ENCODE data around the gene TMC5.

Gene TMC5

GRCh38 chr16:19507867-19508266 lies 90.2 kb downstream of the TMC5 start:
- DNase-seq (ENCODE audit: low read depth) = no peak

- DNase-seq (ENCODE audit: low read depth) = no peak
These were observed 94.6 kb downstream of the TMC5 start for GRCh38 chr16:19512297-19512696.

DNA sequence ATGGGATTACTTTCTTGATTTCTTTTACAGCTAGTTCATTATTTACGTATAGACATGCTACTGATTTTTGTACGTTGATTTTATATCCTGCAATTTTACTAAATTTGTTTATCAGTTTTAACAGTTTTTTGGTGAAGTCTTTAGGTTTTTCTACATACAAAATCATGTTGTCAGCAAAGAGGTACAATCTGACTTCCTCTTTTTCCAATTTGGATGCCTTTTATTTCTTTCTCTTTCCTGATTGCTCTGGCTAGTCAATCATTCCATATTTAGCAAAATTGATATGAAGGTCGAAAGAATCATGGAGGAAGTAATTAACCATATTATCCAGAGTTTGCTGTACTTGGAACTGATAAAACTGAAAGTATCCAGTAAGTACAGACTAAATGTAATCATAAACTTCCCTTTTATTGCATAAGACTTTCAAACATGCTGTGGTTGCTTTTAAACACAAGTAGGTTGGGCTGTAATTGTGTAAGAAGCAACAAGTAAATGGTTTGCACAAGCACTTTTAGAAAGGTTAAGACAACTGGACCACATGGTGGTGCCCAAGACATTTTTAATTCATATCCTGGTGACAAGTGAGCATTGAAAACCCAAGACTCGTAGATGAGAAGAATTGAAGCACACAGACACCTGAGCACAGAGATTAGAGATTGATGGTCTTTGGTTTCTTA lies 95.8 kb downstream of the TMC5 start:
- no peak for DNase-seq (ENCODE audit: low read depth)

- DNase-seq (ENCODE audit: low read depth) = no peak
These were observed 98.1 kb downstream of the TMC5 start for GRCh38 chr16:19515757-19516156.

DNA sequence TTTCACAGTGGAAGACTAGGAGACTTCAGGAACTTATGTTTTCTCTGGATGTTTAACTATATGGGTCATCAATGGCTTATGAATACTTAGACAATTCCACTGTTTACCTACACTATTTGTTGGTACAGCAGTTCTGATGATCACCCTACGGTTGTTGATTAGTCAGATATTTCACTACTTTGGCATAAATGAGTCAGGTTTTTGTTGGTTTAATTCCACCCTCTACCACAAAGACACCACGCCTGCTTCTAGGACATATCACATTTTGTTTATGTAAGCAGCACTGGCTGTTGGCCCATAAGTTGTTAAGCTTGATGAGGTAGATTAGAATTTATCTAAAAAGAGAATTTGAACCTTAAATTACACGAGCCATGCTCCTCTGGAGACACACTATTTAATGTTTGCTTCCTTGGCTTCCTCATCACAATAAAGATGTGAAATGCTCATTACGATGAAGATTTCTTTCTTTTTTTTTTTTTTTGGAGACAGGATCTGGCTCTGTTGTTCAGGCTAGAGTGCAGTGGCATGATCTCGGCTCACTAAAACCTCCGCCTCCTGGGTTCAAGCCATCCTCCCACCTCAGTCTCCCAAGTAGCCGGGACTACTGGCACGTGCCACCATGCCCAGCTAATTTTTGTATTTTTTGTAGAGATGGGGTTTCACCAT lies 99.9 kb downstream of the TMC5 start:
- DNase-seq (ENCODE audit: low read depth) = peak; percentile 36

DNA sequence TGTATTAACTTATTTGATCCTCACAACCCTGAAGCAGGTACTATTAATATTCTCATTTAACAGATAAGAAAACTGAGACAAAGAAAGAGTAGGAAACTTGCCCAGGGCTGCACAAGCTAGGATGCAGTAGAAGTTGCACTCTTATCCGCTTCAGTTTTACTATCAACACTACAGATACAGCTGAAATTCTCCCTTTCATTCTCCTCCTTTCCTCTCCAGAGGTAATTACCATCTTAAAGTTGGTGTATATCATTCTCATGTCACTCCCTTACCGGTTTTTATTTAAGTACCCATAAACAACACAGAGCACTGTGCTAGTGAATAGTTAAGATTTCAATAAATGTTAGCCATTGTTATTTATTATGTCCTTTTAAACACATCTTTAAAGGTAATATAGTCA lies 100.7 kb downstream of the TMC5 start:
- no peak for DNase-seq (ENCODE audit: low read depth)

DNA sequence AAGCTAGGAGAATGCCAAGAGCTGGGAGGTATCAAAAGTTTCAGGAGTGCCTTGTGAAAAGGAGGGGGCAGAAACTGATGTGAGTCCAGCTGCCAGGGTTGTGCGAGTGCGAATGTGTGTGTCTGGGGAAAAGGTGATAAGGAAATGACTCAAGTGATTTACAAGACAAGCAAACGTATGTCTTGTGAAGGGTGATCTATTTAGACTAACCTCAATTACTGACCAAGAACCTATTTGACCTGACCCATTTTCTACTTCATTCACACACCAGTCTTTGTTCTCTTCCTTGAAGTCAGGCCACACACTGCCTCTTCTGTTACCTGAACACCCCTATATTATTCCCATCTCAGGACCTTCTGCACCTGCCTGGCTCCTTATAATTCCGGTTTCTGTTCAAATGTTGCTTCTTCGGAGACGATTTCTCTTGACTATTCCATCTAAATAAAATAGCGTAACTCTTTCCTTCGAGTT lies 103.2 kb downstream of the TMC5 start:
- DNase-seq (ENCODE audit: low read depth) = no peak

DNA sequence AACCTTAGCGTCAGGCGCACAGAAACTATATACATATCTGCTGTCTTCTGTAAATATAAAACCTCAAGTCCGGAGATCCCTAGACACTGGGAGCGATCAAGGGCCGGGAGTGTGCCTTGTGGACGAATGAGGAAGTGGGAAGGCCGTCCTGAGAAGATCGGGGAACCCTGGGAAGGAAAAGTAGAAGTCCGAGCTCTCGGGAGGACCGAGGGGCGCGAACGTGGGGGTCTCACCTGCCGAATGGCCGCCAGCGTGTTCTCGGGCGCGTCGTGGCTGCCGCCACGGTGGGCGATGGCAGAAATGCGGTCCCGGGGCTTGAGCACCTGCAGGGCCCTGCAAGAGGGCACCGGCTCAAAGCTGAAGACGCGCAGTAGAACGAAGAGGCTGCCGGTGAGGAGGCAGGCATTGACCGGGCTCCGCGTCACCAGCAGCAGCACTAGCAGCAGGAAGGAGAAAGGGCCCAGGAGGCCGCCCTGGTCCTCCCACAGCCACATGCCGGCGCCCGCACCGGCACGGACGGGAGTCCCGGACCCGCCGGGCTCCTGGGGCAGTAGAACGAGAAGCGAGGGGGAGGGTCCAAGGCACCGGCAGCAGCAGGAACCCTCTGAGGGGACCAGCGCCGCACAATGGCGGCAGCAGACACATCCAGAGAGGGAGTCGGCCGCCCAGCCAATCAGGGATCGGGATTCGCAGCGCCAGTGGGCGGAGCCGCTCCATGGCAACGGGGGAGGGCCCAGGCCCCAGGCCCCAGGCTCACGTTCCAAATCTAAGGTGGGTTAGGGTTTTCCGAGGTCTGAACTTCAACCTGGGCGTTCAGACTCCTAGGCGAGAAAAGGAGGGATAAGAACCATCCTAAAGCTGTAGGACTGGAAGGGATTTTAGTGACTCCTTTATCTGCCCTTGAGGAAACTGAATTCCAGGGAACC lies 104.1 kb downstream of the TMC5 start, which contains the start of gene GDE1:
Gene GDE1, minus strand, starts transcription at position 628 of the 926 bp plus-strand sequence. Its CDS starts 134 bp downstream, at position 494.
- DNase-seq (ENCODE audit: low read depth) = peak; percentile 85

- no peak for DNase-seq (ENCODE audit: low read depth)
These were observed 104.7 kb downstream of the TMC5 start for GRCh38 chr16:19522397-19522732.

DNA sequence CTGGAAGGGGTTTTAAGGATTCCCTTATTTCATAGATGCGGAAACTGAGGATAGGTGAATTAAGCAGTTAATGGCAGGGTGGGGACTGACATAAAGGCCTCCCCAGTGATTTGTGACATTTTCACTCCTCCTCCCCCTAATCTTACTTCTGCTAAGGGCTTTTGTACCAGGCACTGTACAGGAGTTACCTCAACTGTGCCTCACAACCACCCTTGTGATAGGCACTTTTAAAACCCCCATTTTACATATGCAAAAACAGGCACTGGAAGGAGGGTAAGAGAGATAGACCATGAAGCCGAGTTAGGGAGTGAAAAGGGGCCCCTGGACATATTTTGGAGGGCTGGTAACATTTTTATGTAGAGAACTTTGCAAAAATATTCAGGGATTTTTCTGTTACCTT lies 105.1 kb downstream of the TMC5 start:
- no peak for DNase-seq (ENCODE audit: low read depth)

DNA sequence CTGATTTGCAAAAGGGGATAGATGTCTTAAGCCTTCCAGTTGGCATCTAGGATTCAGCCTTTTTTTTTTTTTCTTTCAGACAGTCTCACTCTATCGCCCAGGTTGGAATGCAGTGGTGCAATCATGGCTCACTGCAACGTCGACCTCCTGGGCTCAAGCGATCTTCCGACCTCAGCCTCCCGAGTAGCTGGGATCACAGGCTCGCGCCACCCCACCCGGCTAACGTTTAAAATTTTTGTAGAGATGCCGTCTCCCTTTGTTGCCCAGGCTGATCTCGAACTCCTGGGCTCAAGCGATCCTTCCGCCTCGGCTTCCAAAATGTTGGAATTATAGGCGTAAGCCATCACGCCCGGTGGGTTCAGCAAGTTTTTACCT lies 105.5 kb downstream of the TMC5 start:
- DNase-seq (ENCODE audit: low read depth) = no peak

GRCh38 chr16:19523559-19524355 lies 106.1 kb downstream of the TMC5 start, which contains the start of gene CCP110:
CCP110 (plus strand) TSS chr16:19523942; CDS start chr16:19527882, 3,940 bp downstream.
- DNase-seq (ENCODE audit: low read depth) = peak; percentile 97

DNA sequence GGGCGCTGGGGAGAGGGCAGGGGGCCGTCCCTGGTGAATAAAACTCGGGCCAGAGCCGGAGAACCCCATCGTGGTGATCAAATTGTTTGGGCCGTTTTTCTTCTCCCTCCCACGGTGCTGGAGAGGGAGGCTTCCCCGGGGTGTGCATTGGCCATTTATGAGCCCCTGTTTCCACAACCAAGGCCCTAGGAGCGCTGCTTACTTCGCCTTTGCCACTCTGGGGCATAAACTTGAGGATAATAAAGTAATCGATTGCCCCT lies 106.6 kb downstream of the TMC5 start:
- no peak for DNase-seq (ENCODE audit: low read depth)

- DNase-seq (ENCODE audit: low read depth) = no peak
These were observed 107.1 kb downstream of the TMC5 start for GRCh38 chr16:19524616-19525384.

- DNase-seq (ENCODE audit: low read depth) = no peak
These were observed 107.7 kb downstream of the TMC5 start for GRCh38 chr16:19525385-19525723.

DNA sequence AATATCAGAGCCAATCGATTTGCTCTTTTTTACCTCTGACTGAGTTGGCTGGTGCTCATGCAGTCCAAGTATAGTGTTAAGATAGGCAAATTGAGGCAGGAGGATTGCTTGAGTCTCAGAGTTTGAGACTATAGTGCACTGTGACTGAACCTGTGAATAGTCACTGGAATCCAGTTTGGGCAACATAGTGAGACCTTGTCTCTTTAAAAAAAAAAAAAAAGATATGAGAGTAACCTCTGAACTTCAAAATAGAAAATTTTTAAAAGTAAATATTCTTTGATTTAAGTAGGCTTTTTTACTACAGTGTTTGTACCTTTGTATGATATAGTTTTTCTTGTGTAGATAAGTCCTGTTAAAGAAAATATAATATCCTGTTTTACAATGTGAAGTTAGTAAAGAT lies 109.5 kb downstream of the TMC5 start:
- DNase-seq (ENCODE audit: low read depth) = no peak

GRCh38 chr16:19528666-19529065 lies 111.0 kb downstream of the TMC5 start:
- no peak for DNase-seq (ENCODE audit: low read depth)

- DNase-seq (ENCODE audit: low read depth) = no peak
These were observed 114.9 kb downstream of the TMC5 start for GRCh38 chr16:19532601-19533000.

- DNase-seq (ENCODE audit: low read depth) = no peak
These were observed 122.7 kb downstream of the TMC5 start for GRCh38 chr16:19540241-19540970.

GRCh38 chr16:19542138-19542821 lies 124.6 kb downstream of the TMC5 start:
- DNase-seq (ENCODE audit: low read depth) = no peak
